NCI-H2107 treated with DMSO at 0.1 percent for 48 hours (cell line): Measurements from ENCODE around the gene GNGT1.

Source experiments
- DNase-seq: peaks from one replicate; lab custom pipeline; 2025; ENCODE audit not compliant: unreplicated experiment; lab: John Stamatoyannopoulos, UW

GNGT1 gene

DNA sequence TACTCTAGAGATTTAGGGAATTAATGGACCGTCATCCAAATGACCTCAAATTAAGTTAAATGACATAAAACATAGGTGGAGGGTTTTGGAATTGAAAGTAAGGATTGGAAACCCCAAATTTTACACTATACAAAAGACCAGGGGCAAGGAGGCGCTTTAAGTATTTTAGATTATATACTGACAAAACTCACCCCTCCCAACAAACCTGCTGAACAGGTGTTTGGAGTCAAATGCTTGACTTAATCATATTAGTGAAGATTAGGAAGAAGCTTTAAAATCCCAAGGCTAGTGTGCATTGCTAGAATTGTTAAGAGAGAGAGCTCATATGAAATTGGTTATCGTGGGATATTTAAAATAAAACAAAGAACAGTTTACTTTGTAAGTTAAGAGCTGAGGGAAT is at the start of gene GNGT1:
Gene GNGT1 (plus strand): TSS at position 301 of the 400 bp plus-strand sequence. CDS start 180 bp downstream, outside the sequence.
- DNase-seq: no peak

DNA sequence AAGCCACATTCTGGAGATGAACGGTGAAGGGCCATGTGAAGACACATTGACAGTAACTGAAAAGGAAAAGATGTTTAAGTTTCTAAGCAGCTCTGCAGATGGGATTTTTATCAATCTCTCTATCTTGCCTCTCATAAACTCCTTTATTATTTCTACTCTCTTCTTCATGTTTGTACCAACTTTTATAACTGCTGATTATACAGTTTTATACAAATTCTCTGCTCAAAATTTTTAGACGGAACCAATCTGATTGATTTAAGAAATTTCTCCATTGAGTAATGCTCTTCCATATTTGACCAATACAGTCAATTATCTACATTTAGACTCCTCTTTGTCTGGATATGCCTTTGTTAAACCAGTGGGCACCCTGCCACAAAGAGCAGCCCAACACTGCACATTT is 47.5 kb upstream of the GNGT1 start:
- DNase-seq: no peak

DNA sequence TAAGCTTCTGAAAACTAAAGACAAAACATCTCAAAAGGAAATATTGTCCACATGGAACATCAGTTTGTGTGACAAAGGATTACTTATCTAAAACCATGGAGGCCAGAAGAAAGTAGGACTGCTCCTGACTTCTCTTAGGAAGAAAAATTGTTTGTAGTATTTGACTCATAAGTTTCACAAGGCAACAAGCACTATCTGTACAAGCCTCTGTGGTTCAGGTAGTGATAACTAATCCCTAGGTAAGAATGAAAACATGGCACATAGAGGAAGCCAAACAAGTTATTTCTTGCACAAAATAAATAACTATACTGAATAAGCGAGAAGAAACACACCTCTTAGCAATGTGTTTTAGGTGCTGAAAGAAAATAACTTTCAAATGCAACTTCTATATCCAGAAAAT is 46.1 kb upstream of the GNGT1 start:
- DNase-seq: no peak

DNA sequence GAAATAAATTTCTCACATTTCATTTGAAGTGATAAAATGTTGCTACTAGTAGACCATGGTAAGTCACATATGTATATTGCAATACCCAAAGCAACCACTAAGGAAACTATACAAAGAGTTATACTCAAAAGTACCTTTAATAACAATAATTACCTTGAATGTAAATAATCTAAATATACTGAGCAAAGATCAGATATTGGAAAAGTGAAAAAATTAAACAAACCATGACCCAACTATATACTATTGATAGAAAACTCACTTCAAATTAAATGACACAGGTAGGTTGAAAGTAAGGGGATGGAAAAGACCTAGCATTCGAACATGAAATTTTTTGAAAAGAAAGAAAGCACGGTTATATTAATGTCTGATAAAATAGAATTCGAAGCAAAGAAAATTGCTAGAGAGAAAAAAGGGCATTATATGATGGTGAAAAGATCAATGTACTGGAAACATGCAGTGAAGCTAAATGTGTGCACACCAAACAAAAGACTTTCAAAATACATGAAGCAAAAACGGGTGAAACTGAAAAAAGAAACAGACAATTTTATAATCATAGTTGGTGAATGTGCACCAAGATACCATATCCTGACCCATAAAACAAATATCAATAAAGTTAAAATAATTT is 44.9 kb upstream of the GNGT1 start:
- no peak for DNase-seq

DNA sequence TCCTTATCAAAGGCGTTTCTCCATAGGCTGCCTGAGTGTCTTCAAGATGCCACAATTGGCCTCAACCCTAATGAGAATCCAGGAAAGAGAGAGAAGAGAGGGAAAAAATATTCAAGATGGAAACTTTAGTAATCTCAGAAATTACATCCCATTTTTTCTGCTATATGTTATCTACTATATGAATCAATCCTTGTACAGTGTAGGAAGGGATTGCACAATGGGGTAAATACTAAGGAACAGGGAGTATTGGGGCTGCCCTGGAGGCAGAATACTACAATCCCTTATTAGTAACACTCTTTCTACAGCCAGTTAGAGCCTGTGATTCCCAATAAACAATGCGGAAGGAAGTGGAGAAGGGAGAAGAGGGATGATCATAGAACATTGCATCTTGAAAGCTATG is 43.7 kb upstream of the GNGT1 start:
- DNase-seq: no peak

DNA sequence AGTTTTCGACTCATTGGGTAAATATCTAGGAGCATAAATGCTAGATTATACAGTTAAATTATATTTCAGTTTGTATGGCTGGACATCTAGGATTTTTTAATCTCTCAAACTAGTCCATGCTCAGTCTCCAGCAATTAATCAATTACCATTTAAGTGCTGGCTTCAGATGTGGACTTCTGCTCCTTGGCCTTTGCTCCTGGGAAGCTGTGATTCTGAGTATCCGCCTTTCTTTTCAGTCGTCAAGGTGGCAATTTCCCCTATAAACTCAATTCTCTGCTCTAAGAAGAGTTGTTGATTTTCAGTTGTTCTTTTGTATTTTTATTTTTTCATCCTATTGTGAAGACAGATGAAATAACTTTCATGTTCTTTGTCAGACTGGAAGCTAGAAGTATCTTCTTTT is 39.5 kb upstream of the GNGT1 start:
- no peak for DNase-seq

DNA sequence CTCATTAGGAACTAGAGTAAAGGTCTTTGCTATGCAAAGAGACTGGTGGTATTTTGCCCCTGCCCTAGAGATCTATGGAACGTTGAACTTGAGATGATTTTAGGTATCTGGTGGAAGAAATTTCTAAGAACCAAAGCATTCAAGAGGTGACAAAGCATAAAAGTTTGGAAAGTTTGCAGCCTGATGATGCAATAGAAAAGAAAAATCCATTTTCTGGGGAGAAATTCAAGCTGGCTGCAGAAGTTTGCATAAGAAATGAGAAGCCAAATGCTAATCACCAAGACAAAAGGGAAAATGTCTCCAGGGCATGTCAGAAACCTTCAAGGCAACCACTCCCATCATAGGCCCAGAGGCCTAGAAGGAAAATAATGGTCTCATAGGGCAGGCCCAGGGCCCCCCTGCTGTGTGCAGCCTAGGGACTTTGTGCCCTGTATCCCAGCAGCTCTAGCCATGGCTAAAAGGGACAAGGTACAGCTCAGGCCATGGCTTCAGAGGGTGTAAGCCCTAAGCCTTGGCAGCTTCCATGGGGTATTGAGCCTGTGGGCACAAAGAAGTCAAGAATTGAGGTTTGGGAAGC is 32.3 kb upstream of the GNGT1 start:
- DNase-seq: no peak

DNA sequence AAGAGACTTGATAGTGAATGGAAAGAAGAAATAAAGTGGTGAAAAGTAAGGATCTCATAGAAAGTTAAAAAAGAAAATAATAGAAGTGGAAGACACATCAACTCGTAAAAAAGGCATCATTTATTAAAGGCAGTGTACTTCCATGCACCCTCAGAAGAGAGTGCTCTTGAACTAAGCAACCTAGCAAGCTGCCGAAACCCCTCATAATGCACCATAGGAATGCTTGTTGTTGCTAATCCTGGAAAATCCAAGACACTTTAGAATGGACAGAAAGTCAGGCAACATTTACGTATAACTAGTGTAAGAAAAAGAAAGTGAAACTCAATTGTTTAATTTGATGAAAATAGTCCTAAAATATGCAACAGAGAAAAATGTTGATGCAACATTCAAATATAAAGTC is 28.6 kb upstream of the GNGT1 start:
- DNase-seq: no peak

DNA sequence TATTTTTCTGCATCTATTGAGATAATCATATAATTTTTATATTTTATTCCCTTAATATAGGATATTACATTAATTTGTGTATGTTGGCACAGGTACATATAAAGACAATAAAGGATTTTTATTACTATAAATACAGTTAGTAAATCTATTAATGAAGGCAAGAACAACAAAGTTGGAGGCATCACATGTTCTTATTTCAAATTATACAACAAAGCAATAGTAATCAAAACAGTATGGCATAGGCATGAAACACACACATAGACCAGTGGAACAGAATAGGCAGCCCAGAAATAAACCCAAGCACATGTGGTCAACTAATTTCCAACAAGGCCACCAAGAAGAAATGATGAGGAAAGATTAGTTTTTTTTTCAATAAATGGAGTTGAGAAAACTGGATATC is 27.0 kb upstream of the GNGT1 start:
- DNase-seq: no peak

DNA sequence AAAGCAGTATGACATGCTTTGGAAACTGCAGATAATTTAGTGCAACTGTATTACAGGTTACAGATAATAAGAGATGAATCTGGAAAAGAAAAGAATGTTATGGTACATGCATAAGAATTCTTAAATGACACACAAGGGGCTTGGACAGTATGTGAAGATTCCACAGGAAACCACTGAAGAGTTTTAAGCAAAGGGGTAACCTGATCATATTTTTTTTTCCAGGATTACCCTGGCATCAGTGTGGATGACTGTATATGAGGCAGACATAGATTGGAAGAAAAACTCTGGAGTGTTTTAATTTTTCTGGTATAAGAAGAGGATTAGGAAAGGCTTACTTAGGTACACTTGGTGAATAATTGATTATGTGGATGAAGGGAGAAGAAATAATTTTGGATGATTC is 23.9 kb upstream of the GNGT1 start:
- no peak for DNase-seq

DNA sequence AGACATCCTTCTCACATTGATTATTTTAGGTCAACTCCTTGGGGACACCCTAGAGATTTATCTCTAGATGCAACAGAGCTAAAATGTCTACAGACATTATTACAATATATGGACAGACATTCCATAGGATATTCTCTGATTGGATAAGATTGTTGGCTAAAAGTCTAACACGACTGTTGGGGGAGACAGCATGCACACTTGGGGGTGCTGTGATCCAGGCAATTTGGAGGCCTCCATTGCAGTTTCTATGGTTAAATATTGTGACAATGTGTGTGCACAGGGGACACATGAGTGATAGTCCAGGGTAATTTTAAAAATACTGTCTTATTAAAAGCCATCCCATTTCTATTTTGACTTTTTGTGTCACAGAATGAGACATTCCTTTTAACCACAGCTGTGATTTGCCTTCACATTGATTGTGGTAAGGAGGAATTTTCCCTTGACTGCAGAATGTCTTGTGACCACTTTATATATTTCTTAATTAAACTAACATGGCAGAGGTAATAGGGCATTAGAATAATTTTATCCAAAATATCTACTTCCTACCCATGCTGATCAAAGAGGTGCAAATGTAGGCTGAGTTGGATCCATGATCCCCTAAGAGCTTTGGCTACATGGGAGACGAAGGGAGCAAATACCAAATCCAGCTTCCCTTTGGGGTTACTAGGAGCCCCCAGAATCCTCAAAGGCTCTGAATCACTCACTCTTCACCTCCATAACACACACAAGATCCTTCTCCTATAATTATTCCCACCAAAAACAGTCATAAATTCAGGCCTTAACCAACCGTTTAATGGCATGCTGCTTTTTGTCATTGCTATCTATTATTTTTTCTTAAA is 23.1 kb upstream of the GNGT1 start:
- DNase-seq: no peak

DNA sequence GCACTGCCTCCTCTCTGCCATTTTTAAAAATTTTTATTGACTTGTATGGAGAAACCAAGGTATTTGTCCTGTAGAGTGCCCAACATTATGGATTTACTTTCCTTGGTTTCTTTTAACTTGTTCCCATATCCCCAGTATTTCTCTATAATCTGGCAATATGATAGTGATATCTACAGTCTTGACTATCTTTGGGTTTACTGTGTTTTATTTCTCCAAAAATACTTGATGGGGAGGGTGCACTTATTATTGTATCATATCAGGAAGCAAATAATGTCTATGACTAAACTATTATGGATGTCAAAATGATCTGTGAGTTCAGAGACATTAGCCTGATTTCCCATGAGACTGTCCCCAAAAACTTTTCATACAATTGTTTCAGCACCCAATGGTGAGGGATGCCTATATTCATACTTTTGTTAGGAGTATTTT is 22.4 kb upstream of the GNGT1 start:
- DNase-seq: no peak

DNA sequence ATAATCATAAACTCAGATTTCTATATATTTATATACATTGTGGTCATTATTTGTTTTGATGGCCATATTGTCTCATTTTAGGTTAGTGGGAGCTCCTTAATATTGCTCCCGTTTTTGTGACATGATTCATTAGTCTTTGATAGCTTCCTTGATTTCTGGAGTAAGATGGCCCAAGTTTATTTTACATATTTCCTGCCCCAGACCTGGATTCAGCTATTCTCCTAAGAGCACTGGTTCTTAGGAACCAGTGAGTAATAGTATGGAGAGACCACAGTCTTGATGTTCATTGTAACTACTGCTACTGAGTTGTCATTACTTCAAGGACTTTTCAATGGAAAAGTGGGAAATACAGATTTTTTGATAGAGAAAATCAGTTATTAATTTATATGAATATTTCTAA is 21.8 kb upstream of the GNGT1 start:
- DNase-seq: no peak

DNA sequence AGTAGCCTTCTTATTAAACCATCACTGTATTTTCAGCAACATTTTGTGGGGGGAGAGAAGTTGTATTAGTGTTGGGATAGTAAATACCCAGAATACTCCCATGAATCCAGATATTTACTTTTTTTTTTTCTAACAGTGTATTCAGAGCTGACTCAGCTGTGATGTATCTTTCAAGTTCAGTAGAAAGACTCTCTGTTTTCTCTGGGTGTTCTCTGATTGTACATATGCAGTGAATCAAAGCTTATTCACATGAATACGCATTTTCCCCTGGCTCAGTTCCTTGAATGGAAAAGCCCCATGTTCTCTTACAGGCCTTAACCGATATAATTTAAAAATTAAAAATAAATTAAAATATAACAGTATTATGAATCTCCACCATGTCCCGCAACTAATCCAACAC is 17.1 kb upstream of the GNGT1 start:
- no peak for DNase-seq

DNA sequence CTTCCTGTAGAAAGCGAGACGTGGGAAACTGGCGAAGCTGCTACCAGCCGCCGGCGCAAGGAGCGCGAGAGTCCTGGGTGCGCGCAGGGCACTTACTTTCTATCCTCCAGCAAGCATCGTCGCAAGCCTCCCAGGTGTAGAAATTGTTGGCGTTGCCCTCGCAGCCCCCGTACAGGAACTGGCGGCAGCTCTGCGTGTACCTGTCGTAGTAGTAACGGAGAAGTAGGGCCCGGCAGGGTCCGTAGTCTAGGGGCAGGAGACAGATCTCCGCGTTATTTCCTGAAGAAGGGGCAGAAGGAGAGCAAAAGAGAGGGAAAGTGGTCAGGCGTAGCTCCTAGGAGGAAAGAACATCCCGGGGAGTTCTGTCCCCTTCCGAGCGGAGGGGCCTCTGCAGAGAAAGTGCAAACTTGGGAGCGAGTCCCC is 16.3 kb upstream of the GNGT1 start:
- no peak for DNase-seq

DNA sequence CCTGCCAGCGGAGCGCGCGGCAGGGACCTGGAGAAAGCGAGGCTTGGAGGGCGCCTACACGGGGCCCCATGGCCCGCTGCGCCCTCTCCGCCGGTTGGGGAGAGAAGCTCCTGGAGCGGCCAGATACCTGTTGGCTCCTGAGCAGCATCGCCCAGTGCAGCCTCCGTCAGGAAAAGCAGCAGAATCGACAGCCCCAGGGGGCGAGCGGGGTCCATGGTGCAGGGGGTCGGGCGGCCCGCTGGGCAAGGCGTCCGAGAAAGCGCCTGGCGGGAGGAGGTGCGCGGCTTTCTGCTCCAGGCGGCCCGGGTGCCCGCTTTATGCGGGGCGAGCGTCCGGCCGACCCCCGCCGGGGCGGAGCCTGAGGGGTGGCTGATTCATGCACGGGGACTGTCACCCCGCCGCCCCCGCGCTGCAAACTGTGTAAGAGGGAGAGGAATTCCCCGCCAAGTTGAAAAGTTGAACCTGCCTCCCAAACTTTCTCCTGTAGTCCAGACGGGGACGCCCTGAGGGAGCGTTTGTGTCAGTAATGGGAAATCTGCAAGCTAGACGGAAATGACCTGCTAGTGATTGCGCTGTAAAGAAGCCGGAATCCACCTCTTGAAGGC is 15.8 kb upstream of the GNGT1 start, which contains the start of gene TFPI2:
Gene TFPI2 (minus strand): TSS at position 290 of the 605 bp plus-strand sequence. CDS start 75 bp downstream, at position 215.
- DNase-seq: no peak

DNA sequence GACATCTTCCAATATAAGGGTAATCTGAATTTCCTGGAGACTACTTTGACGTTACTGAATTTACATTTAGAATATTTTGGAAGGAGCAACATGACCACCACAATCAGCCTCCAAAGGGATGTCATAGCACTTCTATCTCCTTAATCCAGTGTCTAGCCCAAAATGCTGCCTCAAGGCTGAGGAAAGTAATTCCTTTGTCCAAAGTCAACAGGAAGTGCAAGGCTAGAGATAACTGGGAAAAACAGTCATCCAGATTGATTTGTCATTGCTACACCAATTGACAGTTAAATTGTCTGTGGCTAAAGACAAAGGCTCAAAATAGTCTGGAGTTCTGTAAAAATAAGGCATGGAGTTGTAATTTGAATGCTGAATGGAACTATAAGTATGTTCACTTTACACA is 11.9 kb upstream of the GNGT1 start:
- no peak for DNase-seq

DNA sequence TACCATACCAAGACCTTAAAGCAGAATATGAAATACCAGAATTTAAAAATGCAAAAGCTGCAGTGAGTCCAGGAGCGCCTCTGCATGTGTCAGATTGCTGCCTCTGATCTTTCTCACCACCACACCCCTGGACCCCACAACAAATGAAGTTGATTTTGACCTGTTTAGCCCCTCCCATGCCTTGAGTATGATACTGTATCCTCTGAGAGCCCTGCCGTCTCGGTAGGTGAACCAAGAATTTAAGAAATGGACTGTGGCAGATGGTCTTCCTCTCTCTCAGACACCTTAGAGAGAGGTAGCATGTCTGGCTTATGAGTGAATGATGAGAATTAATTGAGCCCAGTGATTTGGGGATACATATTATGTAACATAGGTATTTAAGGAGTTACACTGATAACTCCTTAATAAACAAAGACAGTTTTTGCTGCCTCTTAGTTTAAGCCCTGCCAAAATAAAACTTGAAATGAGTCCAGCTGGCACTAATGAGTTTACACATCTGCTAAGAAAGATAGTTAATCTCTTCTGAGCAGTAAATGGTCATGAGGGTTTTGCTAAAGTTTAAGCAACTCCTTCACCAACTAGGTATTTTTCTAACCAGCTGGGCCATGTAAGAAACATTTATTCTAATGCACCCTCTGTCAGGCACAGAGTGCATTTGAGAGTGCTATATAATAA is 11.3 kb upstream of the GNGT1 start:
- DNase-seq: no peak

DNA sequence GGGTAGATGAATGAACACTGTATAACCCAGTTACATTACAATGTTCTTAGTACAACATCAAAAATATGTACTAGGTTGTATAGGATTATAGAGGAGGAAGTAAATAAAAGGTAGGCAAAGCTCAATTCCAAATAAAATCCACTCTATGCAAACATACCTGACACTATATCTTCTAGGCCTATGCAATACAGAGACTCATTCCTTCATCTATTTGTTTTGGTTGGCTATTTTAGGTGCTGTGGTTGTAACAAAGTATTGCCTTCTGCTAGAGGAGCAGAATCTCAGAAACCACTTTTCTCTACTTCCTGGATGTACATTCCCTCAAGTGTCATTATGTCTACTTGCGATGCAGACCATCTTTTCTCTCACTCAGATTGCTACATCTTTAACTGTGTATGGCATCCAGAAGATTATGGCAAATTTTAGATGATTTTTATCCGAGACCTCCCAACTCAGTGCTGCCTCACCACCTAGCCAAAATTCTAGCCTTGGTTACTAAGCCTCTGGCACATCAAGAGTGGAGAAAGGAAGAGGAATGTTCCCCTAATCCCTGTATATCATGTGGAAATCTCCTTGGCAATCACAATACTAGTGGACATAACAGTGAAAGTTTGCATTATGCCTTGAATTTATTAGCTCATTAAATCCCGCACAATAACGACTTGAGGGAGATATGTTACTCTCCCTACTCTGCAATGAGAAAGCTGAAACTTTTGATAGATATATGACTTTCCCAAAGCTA is 10.3 kb upstream of the GNGT1 start:
- DNase-seq: no peak

DNA sequence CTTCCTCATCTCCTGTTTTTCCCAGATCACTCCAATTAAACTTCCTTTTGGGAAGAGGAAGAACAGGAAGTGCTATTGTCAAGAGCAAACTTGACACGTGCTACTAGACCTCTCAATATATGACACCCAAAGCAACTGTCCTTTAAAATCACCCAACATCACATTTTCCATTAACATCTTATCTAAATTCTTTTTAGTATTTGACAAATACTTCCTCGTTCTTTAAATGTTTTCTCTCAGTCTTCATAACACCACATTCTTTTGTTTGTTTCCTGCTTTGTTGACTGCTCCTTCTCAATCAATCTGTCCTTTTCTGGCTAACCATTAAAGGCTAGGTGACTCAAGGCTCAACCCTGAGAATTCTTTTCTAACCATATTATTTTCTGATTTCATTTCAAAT is 8.7 kb upstream of the GNGT1 start:
- no peak for DNase-seq
